Ovary (tissue), 9 donors: ENCODE data around the gene F7. TPM values are rescaled to one million over a fixed set of nuclear protein-coding genes. Genes with fewer than 3 reads are reported as not detected.
"Not testable (repeated sequence)": the region's sequence is repeated elsewhere in the genome, so short reads cannot be mapped to it uniquely, and the experiment has no call there.

Experiments
- DNase-seq, 5 donors: peaks; one replicate each; pipeline ENCODE4 v3.0.0-alpha.2; 2019 to 2020
- H3K27ac ChIP-seq, 2 donors: fragments of 200-600 bp; one replicate each; pipeline versions ENCODE4 v1.5.1 to v1.8.0; 2019 to 2022
- H3K27me3 ChIP-seq: fragments of 200-600 bp; one replicate; pipeline ENCODE4 v1.8.0; 2022
- H3K36me3 ChIP-seq: fragments of 200-600 bp; sonication (generic); one replicate; pipeline ENCODE4 v1.5.1; 2019
- H3K4me1 ChIP-seq: one replicate; pipeline ENCODE4 v1.8.1; 2013; ENCODE audit warnings: mild to moderate bottlenecking, moderate library complexity; ENCODE audit not compliant: insufficient read depth
- H3K4me3 ChIP-seq: fragments of 200-600 bp; sonication (generic); one replicate; pipeline ENCODE4 v1.5.1; 2017
- H3K9me3 ChIP-seq, 2 donors: fragments of 200-600 bp in 1 of 2; sonication (generic) in 1 of 2; one replicate each; pipeline versions ENCODE4 v1.5.1 to v1.8.1; 2013 to 2019; ENCODE audit warnings: mild to moderate bottlenecking in 1 of 2, moderate library complexity in 1 of 2
- CTCF ChIP-seq, 3 donors: fragments of 450-650 bp in 2 of 3; fragments of 200-600 bp in 1 of 3; IDR thresholded peaks; one replicate each; pipeline versions ENCODE4 v1.5.1 to v1.8.0; 2016 to 2022; ENCODE audit warnings: antibody characterized with exemption in 3 of 3, mild to moderate bottlenecking in 1 of 3
- EP300 ChIP-seq: sonication (generic); formaldehyde crosslinking; IDR thresholded peaks from one replicate; pipeline ENCODE4 v1.6.1; 2017; ENCODE audit warnings: antibody characterized with exemption
- POLR2A ChIP-seq: fragments of 450-650 bp; IDR thresholded peaks from one replicate; pipeline ENCODE4 v1.6.1; 2017; ENCODE audit warnings: antibody characterized with exemption, mild to moderate bottlenecking, moderate library complexity
- WGBS, 3 donors: extraction: QIAGEN DNeasy Blood & Tissue Kit in 1 of 3; methylation state at CpG; one replicate each; pipeline versions ENCODE4 v1.1.5 to v1.1.7; 2013 to 2017; 5-methylcytosine and 5-hydroxymethylcytosine counted together
- intact Hi-C, 4 donors: fragments of 100-400 bp; cut with DNase I; formaldehyde crosslinking; loops; one replicate each; pipeline versions ENCODE4 v1.11.0 to v1.15.1; 2022 to 2023
- polyA plus RNA-seq, 2 donors: library from polyadenylated mRNA; stranded (reverse); fragments of 200-250 nt in 1 of 2; fragments of 350-450 nt in 1 of 2; fragmentation: Illumina TruSeq in 1 of 2; extraction: RNeasy Lipid Tissue Mini Kit (QIAGEN cat#74804) in 1 of 2; gene quantifications; one replicate each; pipeline ENCODE4 v1.2.3, GENCODE V29; 2013 to 2014
- total RNA-seq, 7 donors: library from RNA; depleted of rRNA in 2 of 7; stranded (reverse); fragments of >200 nt in 2 of 7; fragmentation: NEBNext Ultra II Directional in 3 of 7; extraction: Animal tissue kit (Norgen Biotek cat#: 25700) in 3 of 7; gene quantifications; one replicate each; pipeline versions ENCODE4 v1.1.0 to v1.2.4, GENCODE V29; 2016 to 2023
- donor health status: DM: no; HTN: no; CAD: no; lungs with moderate emphysema.
- donor health status: DM: no; HTN: no; CAD: no.
- donor health status: Bipolar disorder and iron deficiency.
- donor health status: DM: yes; HTN: yes; CAD: no.
- donor health status: DM: no; HTN: no; CAD: no.
- donor health status: DM: yes; HTN: yes; CAD: no.

The F7 gene
- total and polyA plus RNA-seq, 9 donors, result 0.11 to 2.1 (median 0.35) TPM; not detected in 2

GRCh38 chr13:113098162-113098732 lies 7.3 kb upstream of the F7 start:
- Histone ChIP-seq H3K9me3 (no peaks in the 10 kb centered on the region), H3K27ac (no peak overlapping the region), H3K36me3 (no peaks in the 10 kb centered on the region), H3K4me3 (no peak overlapping the region), H3K4me1 (no peaks in the 10 kb centered on the region), H3K27me3 (no peaks in the 10 kb centered on the region)
- TF ChIP-seq EP300 (no peak), POLR2A (no peak), CTCF (IDR thresholded peaks at IDR 0.05) (no peak)
- 74 to 80% (median 76%) methylated on average over 30 of the region's 30 CpGs for WGBS, 3 donors
- no peak for DNase-seq
- intact Hi-C loops, result no loop called here

- H3K9me3 ChIP-seq, result no peaks in the 10 kb centered on the region
- H3K36me3 ChIP-seq, result no peaks in the 10 kb centered on the region
- H3K4me3 ChIP-seq, result no peak overlapping the region
- no peak for DNase-seq
- intact Hi-C loops, result no loop called here
- no peaks in the 10 kb centered on the region for H3K27me3 ChIP-seq
- H3K4me1 ChIP-seq, result no peaks in the 10 kb centered on the region
- H3K27ac ChIP-seq, result no peak overlapping the region
- no peak for TF ChIP-seq CTCF (IDR thresholded peaks at IDR 0.05)
- TF ChIP-seq POLR2A, result no peak
- TF ChIP-seq EP300, result no peak
- 64 to 80% (median 65%) methylated on average over 11 of the region's 11 CpGs for WGBS, 3 donors
Measured at GRCh38 chr13:113099142-113099541, 6.4 kb upstream of the F7 start.

GRCh38 chr13:113102302-113102701 lies 3.3 kb upstream of the F7 start:
- H3K27me3 ChIP-seq, H3K4me3 ChIP-seq, H3K36me3 ChIP-seq, H3K27ac ChIP-seq, H3K4me1 ChIP-seq, DNase-seq, intact Hi-C loops, H3K9me3 ChIP-seq: not testable (repeated sequence)
- 65 to 76% (median 66%) methylated on average over 10 of the region's 10 CpGs for WGBS, 3 donors

DNA sequence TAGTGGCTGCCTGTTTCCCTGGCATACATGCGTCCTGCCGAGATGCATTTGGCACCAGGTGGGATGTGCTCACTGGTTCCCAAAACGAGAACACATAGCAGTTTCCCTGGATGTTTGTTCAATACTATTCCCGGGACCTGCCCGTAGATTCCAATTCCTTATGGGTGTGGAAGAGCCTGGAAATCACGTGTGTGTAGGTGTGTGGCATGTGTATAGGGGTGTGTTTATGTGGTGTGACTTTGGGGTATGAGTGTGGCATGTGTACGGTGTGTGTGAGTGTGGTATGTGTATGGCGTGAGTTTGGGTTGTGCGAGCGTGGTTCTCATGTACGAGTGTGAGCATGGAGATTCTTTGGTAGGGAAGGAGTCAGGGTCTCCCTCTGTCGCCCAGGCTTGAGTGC lies 2.9 kb upstream of the F7 start:
- Histone ChIP-seq H3K4me1 (no peaks in the 10 kb centered on the region), H3K36me3 (no peaks in the 10 kb centered on the region), H3K9me3 (no peaks in the 10 kb centered on the region), H3K4me3 (no peak overlapping the region), H3K27me3 (no peaks in the 10 kb centered on the region), H3K27ac (no peak overlapping the region)
- no peak for DNase-seq
- intact Hi-C loops, result no loop called here
- 82 to 86% (median 85%) methylated on average over 12 of the region's 12 CpGs for WGBS, 3 donors
- TF ChIP-seq POLR2A, result no peak
- TF ChIP-seq CTCF (IDR thresholded peaks at IDR 0.05), result no peak
- no peak for TF ChIP-seq EP300

GRCh38 chr13:113103646-113104045 lies 1.9 kb upstream of the F7 start:
- intact Hi-C loops, result no loop called here
- WGBS, 3 donors, result 53 to 60% (median 55%) methylated on average over 9 of the region's 9 CpGs

More at GRCh38 chr13:113103646-113104045, 1.9 kb upstream of the F7 start:
- H3K27me3 ChIP-seq, result no peaks in the 10 kb centered on the region
- H3K36me3 ChIP-seq, result no peaks in the 10 kb centered on the region
- H3K27ac ChIP-seq, result no peak overlapping the region
- no peak for DNase-seq
- no peaks in the 10 kb centered on the region for H3K4me1 ChIP-seq
- no peak for TF ChIP-seq CTCF (IDR thresholded peaks at IDR 0.05)
- TF ChIP-seq EP300, result no peak
- no peak for TF ChIP-seq POLR2A
- H3K9me3 ChIP-seq, result no peaks in the 10 kb centered on the region
- no peak overlapping the region for H3K4me3 ChIP-seq
